Measurements from ENCODE around the gene MINDY3. TPM values are rescaled to one million over a fixed set of nuclear protein-coding genes. Genes with fewer than 3 reads are reported as not detected.

Gene MINDY3
- total RNA-seq, 1 donor from 2014 or later = 14.2 TPM

DNA sequence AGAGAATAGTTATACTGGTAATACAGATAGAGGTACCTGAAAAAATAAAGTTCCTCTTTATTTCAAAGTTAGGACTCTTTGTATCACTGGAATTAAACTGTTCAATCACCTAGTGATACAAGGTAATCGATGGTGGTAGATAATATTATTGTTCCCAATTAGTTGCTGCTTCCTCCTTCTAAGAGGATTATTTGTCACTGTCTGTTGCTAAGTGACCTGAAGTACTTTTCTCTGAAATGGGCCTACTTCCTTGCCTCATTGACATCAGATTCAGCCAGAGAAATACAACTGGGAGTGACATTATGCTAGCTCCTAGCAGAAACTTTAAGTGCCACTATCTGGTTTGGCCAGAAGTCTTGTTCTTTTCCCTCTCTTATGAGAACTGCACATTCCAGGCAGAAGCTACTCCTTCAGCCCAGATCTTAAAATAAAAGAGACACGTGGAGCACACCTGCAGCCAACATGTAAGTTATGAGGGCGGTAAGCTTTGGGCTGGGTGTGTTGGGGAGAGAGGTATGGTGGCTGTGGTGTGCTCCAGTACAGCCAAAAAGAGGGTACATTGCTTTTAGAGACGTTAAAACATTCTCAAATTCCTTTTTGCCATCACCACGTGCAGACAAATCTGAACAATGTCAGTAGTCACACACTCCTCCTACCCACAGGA, 54.8 kb downstream of the MINDY3 start:
- no peak for DNase-seq (ENCODE audit: low read depth in 2 of 2)

DNA sequence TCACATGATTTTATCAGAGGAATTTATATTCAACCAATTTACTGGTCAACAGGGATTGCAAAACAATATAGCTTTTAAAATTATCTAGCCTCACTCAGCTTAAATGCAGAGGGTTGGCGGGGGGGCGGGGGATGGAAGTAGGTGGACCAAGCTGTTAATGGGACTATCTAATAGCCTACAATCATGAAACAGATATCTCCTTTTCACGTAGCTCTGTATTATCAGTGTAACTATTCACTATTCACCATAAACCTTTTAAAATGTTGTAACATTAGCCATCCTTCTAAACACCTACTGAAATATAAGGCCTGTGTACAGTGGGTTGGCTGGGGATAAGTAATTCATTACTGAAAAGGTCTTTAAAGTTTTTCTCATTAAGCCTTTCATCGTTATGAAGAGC, 56.2 kb downstream of the MINDY3 start:
- DNase-seq (ENCODE audit: low read depth in 2 of 2) = no peak

DNA sequence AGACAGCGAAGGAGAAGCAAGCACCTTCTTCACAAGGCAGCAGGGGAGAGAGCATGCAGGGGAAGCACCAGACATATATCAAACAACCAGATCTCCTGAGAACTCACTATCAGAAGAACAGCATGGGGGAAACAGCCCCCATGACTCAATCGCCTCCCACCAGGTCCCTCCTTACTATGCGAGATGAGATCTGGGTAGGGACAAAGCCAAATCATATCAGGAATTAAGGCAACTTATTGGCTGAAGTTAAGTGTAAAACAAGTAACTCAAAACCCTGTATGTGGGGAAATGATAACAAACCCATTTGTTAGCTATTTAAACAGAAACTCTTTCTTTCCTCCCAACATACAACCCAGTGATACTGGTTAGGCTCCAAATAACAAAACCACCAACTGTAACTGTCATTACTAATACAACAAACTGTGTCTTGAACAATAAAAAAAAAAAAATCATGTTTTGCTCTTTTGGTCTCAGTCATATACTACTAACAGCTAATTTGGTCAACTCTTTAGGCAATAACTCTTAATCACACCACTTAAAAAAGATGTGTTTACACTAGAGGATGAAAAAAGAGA, 57.8 kb downstream of the MINDY3 start:
- DNase-seq (ENCODE audit: low read depth in 2 of 2) = no peak

- DNase-seq (ENCODE audit: low read depth in 2 of 2) = no peak
Measured at GRCh38 chr10:15801641-15802040, 58.7 kb downstream of the MINDY3 start.

- no peak for DNase-seq (ENCODE audit: low read depth in 2 of 2)
Measured at GRCh38 chr10:15801147-15801546, 59.2 kb downstream of the MINDY3 start.

GRCh38 chr10:15797346-15797745, 63.0 kb downstream of the MINDY3 start:
- no peak for DNase-seq (ENCODE audit: low read depth in 2 of 2)

- no peak for DNase-seq (ENCODE audit: low read depth in 2 of 2)
Measured at GRCh38 chr10:15796762-15797161, 63.5 kb downstream of the MINDY3 start.

- DNase-seq (ENCODE audit: low read depth in 2 of 2) = no peak
Measured at GRCh38 chr10:15796098-15796759, 64.1 kb downstream of the MINDY3 start.

GRCh38 chr10:15795036-15795792, 65.1 kb downstream of the MINDY3 start:
- no peak for DNase-seq (ENCODE audit: low read depth in 2 of 2)

GRCh38 chr10:15794569-15794968, 65.7 kb downstream of the MINDY3 start:
- DNase-seq (ENCODE audit: low read depth in 2 of 2) = no peak

DNA sequence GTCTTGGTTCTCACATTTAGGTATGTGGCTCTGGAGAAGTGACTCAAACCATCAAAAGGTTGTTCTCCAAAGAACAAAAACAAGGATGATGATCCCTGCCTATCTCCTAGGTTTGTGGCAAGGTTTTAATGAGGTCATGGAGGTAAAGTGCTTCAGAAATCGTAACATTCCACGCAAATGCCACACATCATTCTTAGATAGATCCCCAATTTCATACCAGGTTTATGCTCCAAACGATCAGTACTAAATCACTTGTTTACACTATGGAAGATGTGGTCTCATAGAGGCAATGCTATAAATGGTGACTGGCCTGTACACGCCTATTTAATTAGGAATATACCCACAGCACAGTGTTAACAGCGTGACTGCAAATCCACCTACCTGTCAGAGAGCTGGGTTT, 66.6 kb downstream of the MINDY3 start:
- no peak for DNase-seq (ENCODE audit: low read depth in 2 of 2)

- no peak for DNase-seq (ENCODE audit: low read depth in 2 of 2)
Measured at GRCh38 chr10:15792777-15793176, 67.5 kb downstream of the MINDY3 start.

DNA sequence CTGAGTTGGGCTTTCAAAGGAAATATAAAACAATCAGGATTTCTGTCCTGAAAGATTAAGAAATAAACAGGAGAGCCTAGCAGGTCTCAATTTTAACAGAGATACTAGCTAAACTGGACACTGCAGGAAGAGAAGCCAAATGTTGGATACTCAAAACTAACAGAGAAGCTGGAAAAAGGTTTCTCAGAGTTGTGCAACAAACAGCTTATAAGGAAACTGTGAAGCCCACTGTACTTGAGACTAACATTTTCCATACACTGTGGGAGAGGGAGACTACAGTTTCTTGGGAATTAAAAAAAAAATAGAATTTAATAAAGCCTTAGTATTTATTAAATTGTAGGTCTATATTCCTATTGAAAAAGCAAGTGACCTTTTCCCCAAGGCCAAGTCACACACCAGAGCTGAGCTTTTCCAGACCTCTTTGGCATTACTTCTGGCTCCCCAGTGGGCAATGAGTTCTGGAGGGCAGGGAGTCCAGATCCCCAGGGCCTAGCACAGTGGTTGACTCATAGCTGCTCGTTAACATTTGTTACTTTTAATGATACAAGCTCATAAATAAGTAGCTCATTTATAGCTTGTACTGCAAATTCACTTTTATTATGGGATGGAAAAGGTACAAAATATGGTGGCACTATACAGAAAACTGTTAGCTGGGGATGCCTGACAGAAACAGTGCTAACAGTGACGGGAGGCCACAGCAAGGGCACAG, 68.3 kb downstream of the MINDY3 start:
- DNase-seq (ENCODE audit: low read depth in 2 of 2) = no peak

DNA sequence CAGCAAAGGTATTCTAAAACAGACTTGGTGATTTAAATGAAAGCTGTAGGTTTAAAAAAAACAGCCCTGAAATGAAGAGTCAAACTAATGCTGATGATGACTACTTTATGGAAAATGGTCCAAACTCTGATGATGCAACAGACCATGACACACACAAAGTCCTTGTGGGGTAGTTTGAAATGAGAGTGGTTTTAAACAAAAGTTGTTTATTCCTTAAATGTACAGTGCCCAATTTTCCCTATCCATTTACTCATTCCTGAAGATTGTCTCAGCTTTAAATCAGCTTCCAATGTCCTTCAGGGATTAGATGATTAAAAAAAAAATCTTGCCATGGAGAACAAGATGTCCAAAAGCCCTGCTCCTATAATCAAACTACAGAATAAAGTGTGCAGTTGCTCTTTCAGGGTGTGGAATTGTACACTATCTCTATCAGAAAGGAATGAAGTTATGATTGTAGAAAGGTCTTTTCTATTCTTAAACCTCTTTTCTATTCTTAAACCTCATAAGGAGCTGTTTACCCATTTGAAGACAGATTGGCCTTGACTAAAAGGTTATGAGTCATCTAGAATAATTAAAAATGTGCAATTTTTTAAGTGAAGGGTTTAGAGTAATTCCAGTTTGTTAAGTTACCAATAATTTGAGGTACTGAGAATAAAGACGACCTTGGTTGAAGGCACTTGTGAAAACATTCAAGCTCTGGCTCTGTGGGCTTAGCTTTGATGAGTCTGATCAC, 70.3 kb downstream of the MINDY3 start:
- no peak for DNase-seq (ENCODE audit: low read depth in 2 of 2)

GRCh38 chr10:15787426-15787825, 72.9 kb downstream of the MINDY3 start:
- no peak for DNase-seq (ENCODE audit: low read depth in 2 of 2)

DNA sequence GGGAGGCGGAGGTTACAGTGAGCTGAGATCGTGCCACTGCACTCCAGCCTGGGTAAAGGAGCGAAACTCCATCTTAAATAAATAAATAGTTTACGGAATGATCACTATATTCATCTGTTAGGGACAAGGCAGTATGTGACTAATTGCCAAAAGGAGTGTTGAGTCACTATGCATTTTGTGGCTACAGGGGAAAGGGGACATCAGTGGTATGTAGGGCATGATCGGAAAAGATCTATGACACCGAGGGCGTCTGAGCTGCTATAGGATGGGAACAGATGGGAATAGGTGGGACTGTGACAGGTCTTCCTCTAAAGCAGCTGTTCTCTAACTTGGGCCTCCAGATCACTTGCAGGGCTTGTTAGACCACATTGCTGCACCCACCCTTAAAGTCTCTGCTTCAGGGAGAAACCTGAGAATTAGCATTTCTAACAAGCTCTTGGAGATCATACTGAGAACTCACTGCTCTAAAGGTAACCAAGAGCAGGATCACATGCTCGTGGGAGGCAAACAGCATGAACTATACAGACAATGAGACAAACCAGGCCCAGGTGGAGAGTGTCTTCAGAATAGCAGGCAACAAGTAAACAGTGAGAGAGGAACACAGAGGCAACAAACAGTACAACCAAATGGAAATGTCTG, 75.5 kb downstream of the MINDY3 start:
- DNase-seq (ENCODE audit: low read depth in 2 of 2) = no peak

DNA sequence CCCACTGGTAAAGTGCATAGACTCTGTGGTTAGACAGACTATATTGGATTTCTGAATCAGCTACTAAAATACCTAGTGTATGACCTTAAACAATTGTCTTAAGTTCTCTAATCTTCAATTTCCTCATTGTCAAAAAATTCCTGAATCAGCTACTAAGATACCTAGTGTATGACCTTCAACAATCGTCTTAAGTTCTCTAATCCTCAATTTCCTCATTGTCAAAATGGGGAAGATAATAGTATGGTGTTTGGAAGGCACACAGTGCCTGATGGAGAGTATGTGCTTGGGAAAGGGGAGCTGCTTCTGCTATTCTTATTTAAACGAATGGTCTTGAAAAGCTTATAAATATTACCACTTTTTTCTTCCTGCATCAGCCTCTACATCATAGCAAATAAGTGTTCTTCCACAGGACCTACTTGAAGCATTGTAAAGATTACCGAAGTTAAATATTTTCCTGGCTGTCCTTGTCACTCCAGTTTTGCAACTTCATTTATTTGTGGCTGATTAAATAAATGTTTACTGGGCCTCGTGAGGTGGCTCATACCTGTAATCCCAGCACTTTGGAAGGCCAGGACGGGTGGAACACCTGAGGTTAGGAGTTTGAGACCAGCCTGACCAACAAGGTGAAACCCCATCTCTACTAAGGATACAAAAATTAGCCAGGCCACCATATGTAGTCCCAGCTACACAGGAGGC, 76.2 kb downstream of the MINDY3 start:
- no peak for DNase-seq (ENCODE audit: low read depth in 2 of 2)

DNA sequence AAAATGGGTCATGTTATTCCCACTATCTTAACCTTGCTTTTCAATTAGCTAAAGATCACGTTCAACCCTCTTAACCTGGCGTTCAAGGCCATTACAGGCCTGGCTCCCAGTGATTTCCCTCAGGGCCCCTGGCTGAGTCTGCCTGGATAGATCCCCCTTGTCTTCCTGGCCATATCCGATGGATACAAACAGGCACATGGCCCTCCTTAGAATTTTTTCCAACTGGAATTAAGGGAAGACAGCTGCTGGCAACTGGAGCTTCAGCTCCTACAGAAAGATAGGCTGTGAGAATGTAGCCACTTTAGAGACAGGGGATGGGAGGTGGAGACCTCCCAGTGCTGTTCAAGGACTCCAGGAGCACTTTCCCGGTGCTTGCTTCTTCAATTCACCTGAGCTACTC, 77.5 kb downstream of the MINDY3 start:
- no peak for DNase-seq (ENCODE audit: low read depth in 2 of 2)

DNA sequence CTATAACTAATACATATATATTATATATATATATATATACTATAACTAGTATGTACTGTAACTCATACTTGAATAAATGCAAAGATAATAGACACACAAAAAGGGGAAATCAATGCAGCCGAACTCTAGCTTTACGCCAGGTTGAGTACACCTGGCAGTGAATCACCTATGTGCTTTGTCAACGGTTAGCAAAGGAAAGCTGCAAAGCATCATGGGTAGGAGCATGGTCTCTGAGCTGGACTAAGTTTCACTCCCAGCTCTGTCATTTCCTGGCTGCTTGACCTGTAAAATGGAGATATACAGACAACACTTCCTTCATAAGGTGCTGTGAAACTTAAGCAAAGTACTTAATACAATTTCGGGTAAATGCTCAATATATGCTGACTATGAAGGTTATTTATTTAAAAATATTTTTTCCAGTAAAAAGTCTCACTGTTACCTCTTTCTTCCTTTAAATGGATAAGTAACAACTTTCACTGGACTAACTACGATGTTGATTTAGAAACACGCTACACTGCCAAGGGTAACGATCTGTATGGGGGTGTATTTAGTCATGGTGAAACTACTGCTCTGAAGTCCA, 78.8 kb downstream of the MINDY3 start:
- DNase-seq (ENCODE audit: low read depth in 2 of 2) = no peak

Measured in dermis microvascular lymphatic vessel endothelial cell (primary cell).